ENCODE results near the gene MAMDC2.

DNA sequence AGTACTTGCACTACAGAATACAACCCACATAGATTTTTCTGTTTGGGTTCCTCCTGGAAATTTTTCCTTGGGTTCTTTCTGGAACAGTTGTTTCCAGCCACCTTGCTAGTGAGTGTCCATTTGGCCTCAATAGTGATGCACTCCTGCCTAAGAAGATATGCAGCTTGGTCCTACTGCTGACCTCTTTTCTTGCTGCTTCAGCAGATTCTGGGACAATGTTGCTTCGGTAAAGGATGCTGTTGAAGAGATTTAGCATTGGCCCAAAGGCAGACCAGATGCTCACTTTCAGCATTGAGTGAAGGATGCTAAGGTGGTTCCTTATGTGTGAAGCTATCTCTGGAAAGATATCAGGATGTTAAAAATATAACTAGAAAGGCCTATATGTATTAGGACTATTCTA lies 128.9 kb downstream of the MAMDC2 start:
- TF ChIP-seq, protein P1, sequence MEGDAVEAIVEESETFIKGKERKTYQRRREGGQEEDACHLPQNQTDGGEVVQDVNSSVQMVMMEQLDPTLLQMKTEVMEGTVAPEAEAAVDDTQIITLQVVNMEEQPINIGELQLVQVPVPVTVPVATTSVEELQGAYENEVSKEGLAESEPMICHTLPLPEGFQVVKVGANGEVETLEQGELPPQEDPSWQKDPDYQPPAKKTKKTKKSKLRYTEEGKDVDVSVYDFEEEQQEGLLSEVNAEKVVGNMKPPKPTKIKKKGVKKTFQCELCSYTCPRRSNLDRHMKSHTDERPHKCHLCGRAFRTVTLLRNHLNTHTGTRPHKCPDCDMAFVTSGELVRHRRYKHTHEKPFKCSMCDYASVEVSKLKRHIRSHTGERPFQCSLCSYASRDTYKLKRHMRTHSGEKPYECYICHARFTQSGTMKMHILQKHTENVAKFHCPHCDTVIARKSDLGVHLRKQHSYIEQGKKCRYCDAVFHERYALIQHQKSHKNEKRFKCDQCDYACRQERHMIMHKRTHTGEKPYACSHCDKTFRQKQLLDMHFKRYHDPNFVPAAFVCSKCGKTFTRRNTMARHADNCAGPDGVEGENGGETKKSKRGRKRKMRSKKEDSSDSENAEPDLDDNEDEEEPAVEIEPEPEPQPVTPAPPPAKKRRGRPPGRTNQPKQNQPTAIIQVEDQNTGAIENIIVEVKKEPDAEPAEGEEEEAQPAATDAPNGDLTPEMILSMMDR (IDR thresholded peaks at IDR 0.05), result no peak
- TF ChIP-seq POLR2A (IDR thresholded peaks at IDR 0.05), result no peak

All from Peyer's patch (tissue), 4 donors.